ENCODE data around the gene TREML1.

DNA sequence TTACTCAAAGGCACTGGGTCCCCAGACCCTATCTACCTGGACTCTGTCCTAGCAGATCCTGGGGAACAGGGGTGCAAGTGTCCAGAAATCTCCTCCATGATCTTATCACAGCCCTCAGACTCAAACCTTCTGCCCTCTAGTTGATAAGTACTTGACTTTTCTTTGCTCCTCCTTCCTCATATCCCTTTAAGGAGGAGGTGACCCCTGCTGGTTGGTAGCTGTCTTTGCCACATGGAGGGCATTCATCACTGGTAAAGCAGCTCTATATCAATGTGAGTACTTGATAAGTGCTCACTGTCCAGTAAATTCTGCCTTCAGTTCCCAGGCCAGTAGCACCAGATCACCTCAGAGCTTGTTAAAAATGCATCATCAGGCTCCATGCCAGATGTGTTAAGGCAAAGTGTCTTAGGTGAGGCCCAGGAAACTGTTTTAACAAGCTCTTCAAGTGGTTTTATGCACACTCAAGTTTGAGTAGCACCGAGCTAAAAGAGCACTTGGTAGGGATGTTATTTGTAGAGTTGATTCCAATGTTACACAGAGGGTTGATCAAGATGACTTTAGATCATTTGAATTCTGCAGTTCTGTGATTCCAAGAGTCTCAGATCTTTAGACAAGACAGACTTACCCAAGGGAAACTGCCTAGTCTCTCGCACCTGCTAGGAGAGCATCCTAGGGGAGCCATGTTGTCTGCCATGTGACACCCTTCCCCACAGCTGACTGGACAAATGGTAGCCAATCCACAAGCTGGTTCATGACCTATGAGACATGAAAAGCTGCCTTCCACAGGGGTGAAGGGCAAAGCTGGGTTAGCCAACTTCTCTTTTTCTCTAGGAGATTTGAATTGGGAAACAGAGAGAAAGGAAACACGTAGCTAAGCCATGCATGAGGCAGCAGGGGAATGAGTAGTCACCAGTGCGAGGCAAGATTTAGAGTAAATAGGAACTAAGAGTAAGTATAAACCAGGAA is 28.2 kb upstream of the TREML1 start:
- TF ChIP-seq, protein P1, sequence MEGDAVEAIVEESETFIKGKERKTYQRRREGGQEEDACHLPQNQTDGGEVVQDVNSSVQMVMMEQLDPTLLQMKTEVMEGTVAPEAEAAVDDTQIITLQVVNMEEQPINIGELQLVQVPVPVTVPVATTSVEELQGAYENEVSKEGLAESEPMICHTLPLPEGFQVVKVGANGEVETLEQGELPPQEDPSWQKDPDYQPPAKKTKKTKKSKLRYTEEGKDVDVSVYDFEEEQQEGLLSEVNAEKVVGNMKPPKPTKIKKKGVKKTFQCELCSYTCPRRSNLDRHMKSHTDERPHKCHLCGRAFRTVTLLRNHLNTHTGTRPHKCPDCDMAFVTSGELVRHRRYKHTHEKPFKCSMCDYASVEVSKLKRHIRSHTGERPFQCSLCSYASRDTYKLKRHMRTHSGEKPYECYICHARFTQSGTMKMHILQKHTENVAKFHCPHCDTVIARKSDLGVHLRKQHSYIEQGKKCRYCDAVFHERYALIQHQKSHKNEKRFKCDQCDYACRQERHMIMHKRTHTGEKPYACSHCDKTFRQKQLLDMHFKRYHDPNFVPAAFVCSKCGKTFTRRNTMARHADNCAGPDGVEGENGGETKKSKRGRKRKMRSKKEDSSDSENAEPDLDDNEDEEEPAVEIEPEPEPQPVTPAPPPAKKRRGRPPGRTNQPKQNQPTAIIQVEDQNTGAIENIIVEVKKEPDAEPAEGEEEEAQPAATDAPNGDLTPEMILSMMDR (IDR thresholded peaks at IDR 0.05; ENCODE audit: low read depth, low read length, poor library complexity, severe bottlenecking): peak; percentile 85
- no peak for TF ChIP-seq EZH2phosphoT487 (IDR thresholded peaks at IDR 0.05; ENCODE audit: borderline replicate concordance, low read length)
